Testis (tissue), 2 donors: ENCODE results near the gene ANTXR2.

Experiments used
- CTCF ChIP-seq, 3 experiments: fragments of 450-650 bp in 2 of 3; fragments of 200-600 bp in 1 of 3; sonication (generic) in 1 of 3; IDR thresholded peaks; one replicate each; pipeline ENCODE4 v1.5.1; 2016 to 2019; ENCODE audit warnings: antibody characterized with exemption in 3 of 3, mild to moderate bottlenecking in 2 of 3, moderate library complexity in 1 of 3
- POLR2A ChIP-seq: fragments of 450-650 bp; IDR thresholded peaks from one replicate; pipeline ENCODE4 v1.6.1; 2017; ENCODE audit warnings: antibody characterized with exemption, mild to moderate bottlenecking, moderate library complexity

- TF ChIP-seq POLR2A (no peak), CTCF (IDR thresholded peaks at IDR 0.05) (no peak)
Observed at GRCh38 chr4:79964400-79965211, 108.4 kb downstream of the ANTXR2 start.
